ENCODE measurements around the gene RBM39.

- TF ChIP-seq CTCF (IDR thresholded peaks at IDR 0.05) (no peak), POLR2A (IDR thresholded peaks at IDR 0.05) (no peak), EP300 (IDR thresholded peaks at IDR 0.05) (no peak)
Measured at GRCh38 chr20:35776513-35777101, 34.5 kb upstream of the RBM39 start.
